Measurements from ENCODE around the gene SEC14L2.

- TF ChIP-seq SP1 (IDR thresholded peaks at IDR 0.05): no peak
- no peak for TF ChIP-seq NR2F2 (IDR thresholded peaks at IDR 0.05)
- TF ChIP-seq CTCF (IDR thresholded peaks at IDR 0.05; ENCODE audit: low read depth, low read length, missing input control): no peak
- TF ChIP-seq REST (IDR thresholded peaks at IDR 0.05): no peak
- no peak for TF ChIP-seq HNF4G (IDR thresholded peaks at IDR 0.05)
- no peak for TF ChIP-seq ZBTB33 (IDR thresholded peaks at IDR 0.05)
- no peak for TF ChIP-seq YY1 (IDR thresholded peaks at IDR 0.05)
- TF ChIP-seq TAF1 (conservative IDR thresholded peaks at IDR 0.05): no peak
- no peak for TF ChIP-seq JUND (IDR thresholded peaks at IDR 0.05)
- no peak for TF ChIP-seq RAD21 (IDR thresholded peaks at IDR 0.05)
- TF ChIP-seq FOXA1 (IDR thresholded peaks at IDR 0.05): no peak
- no peak for TF ChIP-seq ATF3 (IDR thresholded peaks at IDR 0.05)
Measured at GRCh38 chr22:30358541-30358940, 38.3 kb upstream of the SEC14L2 start.
